ENCODE results near the gene IRF1. TPM values are rescaled to one million over a fixed set of nuclear protein-coding genes. Genes with fewer than 3 reads are reported as not detected.

The IRF1 gene
- total RNA-seq, 1 donor from 2014 or later = 10.1 TPM

DNA sequence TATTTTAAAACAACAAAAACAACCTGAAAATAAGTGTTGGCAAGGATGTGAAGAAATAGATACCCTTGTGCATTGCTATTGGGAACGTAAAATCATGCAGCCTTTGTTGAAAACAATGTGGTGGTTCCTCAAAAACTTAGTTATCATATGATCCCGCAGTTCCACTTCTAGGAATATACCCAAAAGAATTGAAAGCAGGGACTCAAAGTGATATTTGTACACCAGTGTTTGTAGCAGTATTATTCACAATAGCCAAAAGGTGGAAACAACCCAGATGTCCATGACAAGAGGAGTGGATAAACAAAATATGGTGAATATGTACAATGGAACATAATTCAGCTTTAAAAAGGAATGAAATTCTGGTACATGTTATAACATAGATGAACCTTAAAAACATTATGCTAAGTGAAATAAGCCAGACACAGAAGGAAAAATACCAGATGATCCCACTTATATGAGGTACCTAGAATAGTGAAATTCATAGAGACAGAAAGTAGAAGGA, 29.0 kb downstream of the IRF1 start:
- no peak for DNase-seq (ENCODE audit: low read depth, low spot score)

- DNase-seq (ENCODE audit: low read depth, low spot score) = no peak
Observed at GRCh38 chr5:132460846-132461568, 29.6 kb downstream of the IRF1 start.

GRCh38 chr5:132459983-132460838, 30.4 kb downstream of the IRF1 start:
- no peak for DNase-seq (ENCODE audit: low read depth, low spot score)

- DNase-seq (ENCODE audit: low read depth, low spot score) = no peak
Observed at GRCh38 chr5:132459031-132459982, 31.3 kb downstream of the IRF1 start.

- DNase-seq (ENCODE audit: low read depth, low spot score) = no peak
Observed at GRCh38 chr5:132458651-132459030, 31.9 kb downstream of the IRF1 start.

- DNase-seq (ENCODE audit: low read depth, low spot score) = no peak
Observed at GRCh38 chr5:132458226-132458560, 32.4 kb downstream of the IRF1 start.

- no peak for DNase-seq (ENCODE audit: low read depth, low spot score)
Observed at GRCh38 chr5:132457371-132458225, 33.0 kb downstream of the IRF1 start.

DNA sequence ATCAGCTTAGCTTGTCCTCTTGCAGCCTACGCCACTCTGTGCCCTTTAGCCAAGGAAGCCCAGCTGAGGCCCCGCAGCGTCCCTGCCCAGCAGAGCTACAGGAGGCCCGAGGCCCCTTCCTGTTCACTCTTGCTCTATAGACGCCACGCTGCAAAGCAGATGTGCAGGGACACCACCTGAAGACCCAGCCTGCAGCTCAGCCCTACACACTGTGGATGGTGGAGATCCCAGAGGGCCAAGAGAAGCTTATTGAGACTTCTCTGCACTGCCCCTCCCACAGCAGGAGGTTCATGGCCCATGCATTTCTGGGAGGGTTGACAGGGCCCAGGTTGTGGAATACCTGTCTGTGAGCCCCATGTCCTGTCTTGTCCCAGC, 33.6 kb downstream of the IRF1 start:
- no peak for DNase-seq (ENCODE audit: low read depth, low spot score)

DNA sequence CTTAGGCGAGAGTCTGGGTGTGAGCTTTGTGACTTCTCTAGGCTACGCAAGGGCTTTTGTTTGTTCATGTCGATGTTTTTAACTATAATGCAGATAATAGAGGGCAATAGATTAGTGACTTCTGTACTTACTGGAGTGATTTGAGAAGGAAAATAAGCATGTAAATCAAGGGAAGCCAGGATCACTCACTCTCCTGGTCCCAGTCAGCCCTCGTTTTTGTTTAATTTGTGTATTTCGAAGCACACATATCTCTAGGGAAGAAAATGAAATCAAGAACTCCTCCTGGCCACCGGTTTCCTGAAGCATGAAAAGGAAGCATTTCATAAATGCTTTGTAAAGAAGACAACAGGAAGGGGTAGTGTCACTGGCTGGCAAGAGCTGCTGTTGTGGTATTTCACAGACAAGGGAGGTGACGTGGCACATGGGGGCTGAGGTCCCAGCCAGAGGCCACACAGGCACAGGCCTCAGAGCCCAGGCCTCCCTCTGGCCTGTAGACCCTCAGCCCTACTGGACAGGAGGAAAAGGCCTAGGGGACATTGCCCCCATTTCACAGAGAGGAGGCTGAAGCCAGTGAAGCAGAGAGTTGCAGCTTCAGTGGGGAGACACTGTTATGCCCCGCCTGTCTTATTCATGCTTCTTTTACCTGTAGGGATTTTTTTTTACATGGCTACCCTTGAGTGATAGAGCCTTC, 34.1 kb downstream of the IRF1 start:
- DNase-seq (ENCODE audit: low read depth, low spot score) = no peak

DNA sequence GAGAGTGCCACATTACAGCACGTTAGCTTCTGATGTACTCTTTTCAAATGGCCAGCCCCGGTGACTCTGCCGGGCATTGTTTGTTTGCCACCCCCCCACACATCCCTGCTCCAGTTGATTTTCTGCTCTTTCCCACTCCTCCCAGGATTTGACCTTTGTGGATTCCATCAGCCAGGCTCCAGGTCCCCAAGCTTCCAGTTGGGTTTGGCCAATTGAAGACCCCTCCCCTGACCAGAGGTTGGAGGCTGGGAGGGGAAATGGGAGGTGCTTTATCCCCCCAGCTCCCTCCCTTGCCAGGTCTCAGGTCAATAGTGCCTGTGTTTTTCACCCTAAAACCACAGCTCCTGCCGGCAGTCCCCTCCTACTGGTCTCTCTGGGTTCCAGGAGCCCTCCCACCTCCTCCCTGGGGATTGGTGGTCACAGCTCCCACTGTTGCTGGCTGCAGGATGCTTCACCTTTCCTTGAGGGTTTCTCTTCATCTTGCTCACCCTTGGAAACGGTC, 34.9 kb downstream of the IRF1 start:
- DNase-seq (ENCODE audit: low read depth, low spot score) = no peak

DNA sequence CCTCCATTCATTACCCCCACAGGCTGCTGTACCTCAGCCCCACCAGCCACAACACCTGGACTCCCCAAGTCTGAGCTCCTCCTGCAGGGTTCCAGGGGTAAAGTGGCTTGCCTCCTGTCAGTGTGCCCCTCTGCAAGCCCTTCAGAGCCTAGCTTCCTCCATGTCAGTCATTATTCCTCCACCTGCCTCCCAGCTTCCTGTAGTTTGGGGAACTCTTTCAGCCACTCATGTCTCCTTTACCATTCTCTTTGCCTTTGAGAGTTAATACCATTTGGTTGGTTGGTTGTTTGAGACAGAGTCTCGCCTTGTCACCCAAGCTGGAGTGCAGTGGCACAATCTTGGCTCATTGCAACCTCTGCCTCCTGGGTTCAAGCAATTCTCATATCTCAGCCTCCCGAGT, 36.2 kb downstream of the IRF1 start:
- DNase-seq (ENCODE audit: low read depth, low spot score) = no peak

DNA sequence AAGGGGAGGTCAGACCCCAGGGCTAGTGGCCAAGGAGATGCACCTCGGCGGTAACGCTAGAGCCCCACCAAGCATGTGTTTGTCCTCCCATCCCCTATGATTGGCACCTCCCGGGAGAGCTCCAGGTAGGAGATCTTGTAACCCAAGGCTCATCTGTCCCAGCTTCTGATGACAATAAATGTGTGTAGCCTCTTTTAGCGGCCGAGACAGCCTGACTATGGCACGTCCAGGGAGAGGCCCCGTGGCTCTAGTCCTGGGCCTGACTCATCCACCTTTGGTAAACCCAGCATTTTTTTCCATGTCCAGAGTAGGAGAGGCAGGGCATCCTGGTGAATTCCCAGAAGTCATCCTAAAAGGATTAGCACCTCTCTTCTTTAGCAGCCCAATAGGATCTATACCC, 39.2 kb downstream of the IRF1 start:
- DNase-seq (ENCODE audit: low read depth, low spot score) = no peak

DNA sequence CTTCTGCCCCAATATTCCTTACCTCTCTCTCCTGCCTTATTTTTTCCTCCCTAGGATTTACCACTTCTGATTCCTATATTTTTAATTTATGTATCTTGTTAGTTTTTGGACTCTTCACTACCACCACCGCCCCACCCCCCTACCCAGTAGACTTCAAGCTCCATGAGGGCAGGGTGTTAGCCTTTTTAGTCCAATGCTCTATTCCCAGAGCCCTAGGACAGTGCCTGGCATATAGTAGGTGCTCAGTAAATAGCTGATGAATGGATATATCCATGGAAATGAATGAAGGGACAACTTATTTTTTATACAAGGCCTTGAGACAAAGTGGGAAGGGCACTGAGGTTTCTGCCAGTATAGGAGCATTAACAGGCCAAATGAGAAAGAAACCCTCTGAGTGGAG, 41.5 kb downstream of the IRF1 start:
- no peak for DNase-seq (ENCODE audit: low read depth, low spot score)

DNA sequence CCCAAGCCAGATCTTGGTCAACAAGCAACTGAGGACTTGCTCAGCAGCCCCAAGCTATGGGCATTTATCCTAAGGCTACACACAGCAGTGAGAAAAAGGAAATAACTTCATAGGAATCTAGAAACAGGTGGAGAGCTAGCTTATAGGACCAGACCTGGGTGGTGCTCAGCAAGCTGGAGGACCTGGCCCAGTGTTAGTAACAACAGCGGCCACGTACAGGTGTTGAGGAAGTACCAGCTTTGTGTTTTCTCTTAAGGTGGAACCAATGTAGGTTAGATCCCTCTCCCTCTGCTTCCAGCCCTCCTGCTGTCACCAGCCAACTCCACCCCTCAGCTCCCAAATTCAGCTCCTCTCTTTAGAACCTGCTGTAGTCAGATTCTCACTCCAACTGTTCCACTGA, 43.4 kb downstream of the IRF1 start:
- DNase-seq (ENCODE audit: low read depth, low spot score) = no peak

- no peak for DNase-seq (ENCODE audit: low read depth, low spot score)
Observed at GRCh38 chr5:132446621-132447020, 44.0 kb downstream of the IRF1 start.

DNA sequence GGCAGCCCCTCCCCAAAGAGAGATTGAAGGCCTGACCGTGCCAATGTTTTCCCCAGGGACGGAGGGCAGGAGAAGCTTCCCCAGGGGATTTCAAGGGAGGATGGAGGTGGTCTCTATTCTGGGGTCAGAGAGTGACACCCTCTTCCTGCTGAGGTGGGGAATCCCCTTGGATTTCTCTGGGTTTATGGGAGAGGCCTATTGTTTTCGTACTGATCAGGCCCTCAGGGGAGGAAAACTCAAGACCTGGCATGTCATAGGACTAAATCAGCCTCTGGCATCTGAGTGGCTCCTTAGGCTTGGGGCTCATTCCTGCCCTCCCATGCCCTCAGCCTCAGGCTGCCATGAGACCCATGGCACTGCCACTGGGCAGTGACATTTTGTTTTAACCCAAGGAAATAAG, 44.6 kb downstream of the IRF1 start:
- DNase-seq (ENCODE audit: low read depth, low spot score) = no peak

DNA sequence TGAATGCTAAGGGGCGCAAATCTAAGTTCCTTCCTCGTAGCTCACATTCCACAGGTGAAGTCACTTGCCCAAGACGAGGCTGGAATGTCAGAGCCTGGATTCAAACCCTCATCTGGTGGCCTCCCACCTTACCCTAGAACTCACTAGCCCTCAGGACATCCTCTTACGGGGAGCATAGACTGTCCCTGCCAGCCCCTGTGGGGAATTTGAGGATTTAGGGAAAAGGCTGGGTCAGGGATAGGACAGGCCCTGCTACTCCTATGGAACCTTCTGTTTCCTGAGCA, 45.0 kb downstream of the IRF1 start:
- no peak for DNase-seq (ENCODE audit: low read depth, low spot score)

- no peak for DNase-seq (ENCODE audit: low read depth, low spot score)
Observed at GRCh38 chr5:132444841-132445639, 45.5 kb downstream of the IRF1 start.

DNA sequence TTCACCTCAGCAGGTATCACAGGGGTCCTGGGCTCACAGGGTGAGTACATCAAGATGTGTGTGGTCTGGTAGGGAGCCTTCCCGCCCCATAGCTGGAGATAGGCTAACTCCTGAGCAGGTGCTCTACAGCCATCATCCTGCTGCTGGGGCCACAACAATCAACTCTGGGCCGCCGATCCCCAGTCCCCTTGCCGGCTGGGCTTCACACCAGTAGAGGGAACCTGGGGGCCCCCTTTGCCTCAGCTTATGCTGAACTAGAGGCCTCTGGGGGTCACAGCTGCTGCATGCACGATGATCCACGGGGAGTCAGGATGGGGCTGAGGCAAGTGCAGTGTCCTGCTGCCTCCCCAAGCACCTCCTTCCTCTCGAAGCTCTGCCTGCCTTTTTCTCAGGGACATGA, 46.5 kb downstream of the IRF1 start:
- DNase-seq (ENCODE audit: low read depth, low spot score) = no peak

All from pulmonary artery endothelial cell (primary cell).